Ovary (tissue), 9 donors: ENCODE measurements around the gene AFF3. TPM values are rescaled to one million over a fixed set of nuclear protein-coding genes. Genes with fewer than 3 reads are reported as not detected.

Experiments used
- DNase-seq, 5 donors: peaks; one replicate each; pipeline ENCODE4 v3.0.0-alpha.2; 2019 to 2020
- H3K27ac ChIP-seq, 2 donors: fragments of 200-600 bp; one replicate each; pipeline versions ENCODE4 v1.5.1 to v1.8.0; 2019 to 2022
- H3K27me3 ChIP-seq: fragments of 200-600 bp; one replicate; pipeline ENCODE4 v1.8.0; 2022
- H3K36me3 ChIP-seq: fragments of 200-600 bp; sonication (generic); one replicate; pipeline ENCODE4 v1.5.1; 2019
- H3K4me1 ChIP-seq: one replicate; pipeline ENCODE4 v1.8.1; 2013; ENCODE audit warnings: mild to moderate bottlenecking, moderate library complexity; ENCODE audit not compliant: insufficient read depth
- H3K4me3 ChIP-seq: fragments of 200-600 bp; sonication (generic); one replicate; pipeline ENCODE4 v1.5.1; 2017
- H3K9me3 ChIP-seq, 2 donors: fragments of 200-600 bp in 1 of 2; sonication (generic) in 1 of 2; one replicate each; pipeline versions ENCODE4 v1.5.1 to v1.8.1; 2013 to 2019; ENCODE audit warnings: mild to moderate bottlenecking in 1 of 2, moderate library complexity in 1 of 2
- EP300 ChIP-seq: sonication (generic); formaldehyde crosslinking; IDR thresholded peaks from one replicate; pipeline ENCODE4 v1.6.1; 2017; ENCODE audit warnings: antibody characterized with exemption
- POLR2A ChIP-seq: fragments of 450-650 bp; IDR thresholded peaks from one replicate; pipeline ENCODE4 v1.6.1; 2017; ENCODE audit warnings: antibody characterized with exemption, mild to moderate bottlenecking, moderate library complexity
- WGBS, 3 donors: extraction: QIAGEN DNeasy Blood & Tissue Kit in 1 of 3; methylation state at CpG; one replicate each; pipeline versions ENCODE4 v1.1.5 to v1.1.7; 2013 to 2017; 5-methylcytosine and 5-hydroxymethylcytosine counted together
- intact Hi-C, 4 donors: fragments of 100-400 bp; cut with DNase I; formaldehyde crosslinking; loops; one replicate each; pipeline versions ENCODE4 v1.11.0 to v1.15.1; 2022 to 2023
- polyA plus RNA-seq, 2 donors: library from polyadenylated mRNA; stranded (reverse); fragments of 200-250 nt in 1 of 2; fragments of 350-450 nt in 1 of 2; fragmentation: Illumina TruSeq in 1 of 2; extraction: RNeasy Lipid Tissue Mini Kit (QIAGEN cat#74804) in 1 of 2; gene quantifications; one replicate each; pipeline ENCODE4 v1.2.3, GENCODE V29; 2013 to 2014
- total RNA-seq, 7 donors: library from RNA; depleted of rRNA in 2 of 7; stranded (reverse); fragments of >200 nt in 2 of 7; fragmentation: NEBNext Ultra II Directional in 3 of 7; extraction: Animal tissue kit (Norgen Biotek cat#: 25700) in 3 of 7; gene quantifications; one replicate each; pipeline versions ENCODE4 v1.1.0 to v1.2.4, GENCODE V29; 2016 to 2023
- TF ChIP-seq, protein P1 (sequence below), 3 donors: fragments of 450-650 bp in 2 of 3; fragments of 200-600 bp in 1 of 3; IDR thresholded peaks; one replicate each; pipeline versions ENCODE4 v1.5.1 to v1.8.0; 2016 to 2022; ENCODE audit warnings: antibody characterized with exemption in 3 of 3, mild to moderate bottlenecking in 1 of 3
- donor health status: DM: no; HTN: no; CAD: no; lungs with moderate emphysema.
- donor health status: DM: no; HTN: no; CAD: no.
- donor health status: Bipolar disorder and iron deficiency.
- donor health status: DM: yes; HTN: yes; CAD: no.
- donor health status: DM: no; HTN: no; CAD: no.
- donor health status: DM: yes; HTN: yes; CAD: no.

Gene AFF3
- total and polyA plus RNA-seq, 9 donors: 5.9 to 40.8 (median 25.7) TPM

DNA sequence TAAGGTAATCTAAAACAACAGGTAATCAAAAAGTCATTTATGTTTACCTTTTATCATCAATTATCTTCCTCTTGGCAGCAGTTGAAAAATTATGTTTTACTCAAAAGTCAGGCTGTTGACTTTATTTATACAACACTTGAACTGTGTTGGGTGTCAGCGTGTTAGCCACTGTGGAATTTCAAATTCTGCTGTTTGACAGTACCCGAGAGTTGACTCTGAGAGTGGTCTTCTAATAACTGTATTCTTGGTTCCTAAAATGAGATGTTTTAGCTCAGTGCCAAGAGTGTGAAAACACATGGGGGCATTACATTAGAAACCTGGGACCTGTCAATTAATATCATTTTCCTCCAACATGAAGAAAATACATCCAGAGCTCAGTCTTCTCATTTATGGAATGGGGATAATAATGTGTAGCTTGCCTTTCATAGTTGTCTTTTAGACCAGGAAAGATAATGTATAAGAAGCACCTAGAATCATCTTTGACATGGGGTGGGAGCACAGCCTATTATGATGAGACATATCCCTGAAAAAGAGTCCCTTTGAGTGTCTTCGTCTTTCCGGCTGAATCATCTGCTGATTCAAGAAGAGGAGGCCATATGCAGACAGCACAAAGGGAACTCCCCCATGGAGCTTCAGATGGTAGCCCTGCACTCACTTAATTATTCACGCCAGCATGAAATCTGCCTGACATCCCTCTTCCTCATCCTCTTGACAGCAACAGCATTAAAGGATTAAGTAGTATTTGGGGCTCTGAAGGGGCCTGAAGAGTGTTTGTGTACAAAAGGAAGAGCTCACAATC is 89.1 kb downstream of the AFF3 start:
- no peaks in the 10 kb centered on the region for H3K9me3 ChIP-seq
- intact Hi-C loops: no loop called here
- peaks cover 3% of the 10 kb centered on the region for H3K4me1 ChIP-seq
- H3K4me3 ChIP-seq: no peak overlapping the region
- DNase-seq: no peak
- no peak for TF ChIP-seq POLR2A
- no peak for TF ChIP-seq EP300
- TF ChIP-seq, protein P1, sequence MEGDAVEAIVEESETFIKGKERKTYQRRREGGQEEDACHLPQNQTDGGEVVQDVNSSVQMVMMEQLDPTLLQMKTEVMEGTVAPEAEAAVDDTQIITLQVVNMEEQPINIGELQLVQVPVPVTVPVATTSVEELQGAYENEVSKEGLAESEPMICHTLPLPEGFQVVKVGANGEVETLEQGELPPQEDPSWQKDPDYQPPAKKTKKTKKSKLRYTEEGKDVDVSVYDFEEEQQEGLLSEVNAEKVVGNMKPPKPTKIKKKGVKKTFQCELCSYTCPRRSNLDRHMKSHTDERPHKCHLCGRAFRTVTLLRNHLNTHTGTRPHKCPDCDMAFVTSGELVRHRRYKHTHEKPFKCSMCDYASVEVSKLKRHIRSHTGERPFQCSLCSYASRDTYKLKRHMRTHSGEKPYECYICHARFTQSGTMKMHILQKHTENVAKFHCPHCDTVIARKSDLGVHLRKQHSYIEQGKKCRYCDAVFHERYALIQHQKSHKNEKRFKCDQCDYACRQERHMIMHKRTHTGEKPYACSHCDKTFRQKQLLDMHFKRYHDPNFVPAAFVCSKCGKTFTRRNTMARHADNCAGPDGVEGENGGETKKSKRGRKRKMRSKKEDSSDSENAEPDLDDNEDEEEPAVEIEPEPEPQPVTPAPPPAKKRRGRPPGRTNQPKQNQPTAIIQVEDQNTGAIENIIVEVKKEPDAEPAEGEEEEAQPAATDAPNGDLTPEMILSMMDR (IDR thresholded peaks at IDR 0.05): no peak
- no peaks in the 10 kb centered on the region for H3K27me3 ChIP-seq
- WGBS, 3 donors: 87 to 98% (median 94%) methylated on average over 5 of the region's 5 CpGs
- no peak overlapping the region for H3K27ac ChIP-seq
- no peaks in the 10 kb centered on the region for H3K36me3 ChIP-seq

DNA sequence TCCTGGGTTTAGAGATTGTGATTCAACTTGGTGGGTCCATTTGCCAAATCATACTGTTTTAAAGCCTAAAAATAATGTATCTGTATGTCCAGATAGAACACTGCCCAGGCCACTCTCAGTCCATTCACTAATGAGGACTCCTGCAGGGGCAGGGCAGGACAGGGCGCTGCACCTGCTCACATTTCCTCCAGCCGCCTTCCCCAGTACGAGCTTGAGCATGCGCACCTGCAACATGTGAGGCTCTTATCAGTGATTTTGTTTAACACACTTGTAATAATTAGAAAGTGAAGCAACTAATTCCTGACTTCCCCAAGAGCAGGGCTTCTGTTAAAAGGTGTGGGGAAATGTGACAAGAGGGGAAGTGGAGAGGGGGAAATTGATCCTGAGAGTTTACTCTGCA is 89.7 kb downstream of the AFF3 start:
- no peaks in the 10 kb centered on the region for H3K9me3 ChIP-seq
- no peak overlapping the region for H3K27ac ChIP-seq
- peaks cover 3% of the 10 kb centered on the region for H3K4me1 ChIP-seq
- no peak for DNase-seq
- H3K36me3 ChIP-seq: no peaks in the 10 kb centered on the region
- intact Hi-C loops: no loop called here
- 78 to 98% (median 94%) methylated on average over 4 of the region's 4 CpGs for WGBS, 3 donors
- H3K27me3 ChIP-seq: no peaks in the 10 kb centered on the region
- no peak overlapping the region for H3K4me3 ChIP-seq
- TF ChIP-seq EP300: no peak
- TF ChIP-seq, protein P1 (IDR thresholded peaks at IDR 0.05): no peak
- TF ChIP-seq POLR2A: no peak

DNA sequence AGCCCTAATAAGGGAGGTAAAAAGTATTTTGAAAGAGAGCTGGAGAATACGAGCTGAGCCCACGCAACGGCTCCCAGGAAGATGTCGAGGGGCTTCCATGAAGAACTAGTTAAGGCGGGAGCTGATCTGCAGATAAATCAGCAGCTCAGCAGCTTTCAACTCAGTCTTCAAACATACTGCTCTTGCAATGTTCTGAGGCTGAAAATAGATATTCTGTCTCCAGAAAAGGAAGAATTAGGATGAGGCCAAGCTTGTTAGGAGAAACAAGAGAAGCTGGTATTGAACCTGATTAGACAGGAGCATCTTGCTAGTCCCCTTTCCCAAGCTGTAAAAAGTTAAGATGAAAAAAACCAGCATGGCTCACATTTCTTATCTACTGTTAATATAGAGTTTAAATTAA is 91.1 kb downstream of the AFF3 start:
- no peak overlapping the region for H3K27ac ChIP-seq
- H3K4me3 ChIP-seq: no peak overlapping the region
- DNase-seq: no peak
- no peak for TF ChIP-seq EP300
- TF ChIP-seq, protein P1 (IDR thresholded peaks at IDR 0.05): no peak
- no peak for TF ChIP-seq POLR2A
- peaks cover 3% of the 10 kb centered on the region for H3K4me1 ChIP-seq
- intact Hi-C loops: no loop called here
- no peaks in the 10 kb centered on the region for H3K36me3 ChIP-seq
- no peaks in the 10 kb centered on the region for H3K27me3 ChIP-seq
- no peaks in the 10 kb centered on the region for H3K9me3 ChIP-seq
- 94 to 96% (median 95%) methylated on average over 5 of the region's 5 CpGs for WGBS, 3 donors

DNA sequence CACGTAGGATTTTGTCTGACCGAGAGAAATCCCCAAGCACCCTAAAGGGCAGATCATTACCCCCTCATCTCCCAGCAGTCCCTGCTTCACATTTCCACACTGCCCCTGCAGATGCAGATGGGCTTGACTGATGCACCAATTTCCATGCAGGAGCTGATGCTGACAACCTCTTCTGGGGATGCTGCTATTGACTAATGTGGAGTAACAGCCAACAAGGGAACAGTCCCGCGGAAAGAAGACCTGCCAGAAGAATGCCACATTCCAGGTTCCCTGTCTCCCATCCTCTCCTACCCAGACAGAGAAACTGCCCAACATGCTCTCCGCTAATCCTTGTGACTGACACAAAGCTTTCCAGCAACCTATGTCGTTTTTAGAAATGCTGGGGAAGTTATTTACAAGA is 91.7 kb downstream of the AFF3 start:
- WGBS, 3 donors: 84 to 92% (median 91%) methylated on average over 6 of the region's 6 CpGs
- no peaks in the 10 kb centered on the region for H3K27me3 ChIP-seq
- no peak overlapping the region for H3K27ac ChIP-seq
- peaks cover 3% of the 10 kb centered on the region for H3K4me1 ChIP-seq
- intact Hi-C loops: no loop called here
- H3K9me3 ChIP-seq: no peaks in the 10 kb centered on the region
- TF ChIP-seq EP300 (no peak), POLR2A (no peak)
- TF ChIP-seq, protein P1 (IDR thresholded peaks at IDR 0.05): no peak
- DNase-seq: no peak
- no peaks in the 10 kb centered on the region for H3K36me3 ChIP-seq
- H3K4me3 ChIP-seq: no peak overlapping the region
